HG03095 (cell line): Measurements from ENCODE around the gene GLRX.

ENCODE experiments used
- ATAC-seq: cut with Tn5 transposase; IDR thresholded peaks from one replicate; pipeline ENCODE4 v1.9.1; 2021; ENCODE audit warnings: moderate library complexity; ENCODE audit not compliant: unreplicated experiment

GLRX gene

DNA sequence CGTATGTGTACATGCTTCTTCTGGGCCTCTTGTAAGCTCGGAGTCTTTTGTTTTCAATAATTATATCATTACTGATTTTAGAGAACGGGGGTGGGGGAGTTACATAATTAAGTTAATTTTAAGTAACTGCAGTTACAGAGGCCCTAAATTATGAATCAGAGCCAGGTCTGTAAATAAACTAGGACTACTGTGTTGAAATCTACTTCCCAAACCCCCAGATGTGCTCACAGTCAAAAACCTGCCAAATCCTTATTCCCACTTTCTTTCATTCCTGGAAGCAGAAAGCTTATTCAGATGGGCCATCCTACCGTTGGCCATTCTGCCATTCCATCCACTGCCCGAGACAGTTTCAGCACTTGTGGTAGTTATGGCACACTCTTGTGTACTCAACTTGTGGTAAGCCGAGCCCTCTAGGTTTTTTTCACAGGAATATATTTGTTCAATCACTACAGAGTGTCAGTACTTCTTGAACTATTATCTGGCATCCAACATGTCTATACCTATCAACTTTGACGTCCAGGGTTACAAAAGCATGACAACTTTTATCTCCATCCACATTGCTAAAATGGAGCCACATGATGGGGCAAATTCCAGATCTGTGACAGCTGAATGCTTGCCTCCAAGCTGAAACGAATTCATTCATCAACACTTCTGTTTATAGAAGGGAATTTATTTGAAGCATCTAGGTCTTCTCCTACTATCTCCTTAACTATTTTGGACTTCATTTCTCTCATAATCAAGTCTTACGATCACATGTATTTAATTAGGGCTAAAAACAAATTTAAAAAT lies 37.8 kb downstream of the GLRX start:
- no peak for ATAC-seq

DNA sequence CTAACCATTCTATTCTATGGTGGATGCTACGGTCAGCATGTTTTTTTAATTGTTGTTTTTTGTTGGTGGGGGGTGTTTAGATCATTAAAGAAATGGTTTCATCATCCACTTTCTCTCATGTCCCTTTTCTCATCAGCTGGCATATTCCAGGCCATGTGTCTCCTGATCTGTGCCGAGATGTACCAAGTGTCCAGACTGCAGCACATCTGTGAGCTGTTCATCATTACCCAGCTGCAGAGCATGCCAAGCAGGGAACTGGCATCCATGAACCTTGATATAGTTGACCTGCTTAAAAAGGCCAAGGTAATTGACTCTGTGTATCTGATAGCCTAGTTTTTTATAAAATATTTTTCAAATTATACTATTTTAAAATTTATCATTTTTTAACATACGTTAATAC lies 38.9 kb downstream of the GLRX start:
- ATAC-seq: no peak

DNA sequence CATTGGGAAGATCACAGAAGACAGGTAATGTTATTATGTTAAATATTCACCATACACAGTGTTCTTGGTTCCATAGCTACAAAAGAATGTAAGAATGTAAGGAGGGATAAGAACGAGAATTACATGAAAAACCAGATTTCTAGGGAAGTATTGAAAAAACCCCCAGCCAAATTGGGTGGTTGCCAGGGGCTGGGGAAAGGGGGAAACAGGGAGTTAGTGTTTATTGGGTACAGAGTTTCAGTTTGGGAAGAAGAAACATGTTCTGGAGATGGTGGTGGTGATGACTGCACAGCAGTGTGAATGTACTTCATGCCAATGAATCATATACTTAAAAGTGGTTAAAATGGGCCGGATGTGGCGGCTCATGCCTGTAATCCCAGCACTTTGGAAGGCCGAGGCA lies 40.3 kb downstream of the GLRX start:
- ATAC-seq: no peak

DNA sequence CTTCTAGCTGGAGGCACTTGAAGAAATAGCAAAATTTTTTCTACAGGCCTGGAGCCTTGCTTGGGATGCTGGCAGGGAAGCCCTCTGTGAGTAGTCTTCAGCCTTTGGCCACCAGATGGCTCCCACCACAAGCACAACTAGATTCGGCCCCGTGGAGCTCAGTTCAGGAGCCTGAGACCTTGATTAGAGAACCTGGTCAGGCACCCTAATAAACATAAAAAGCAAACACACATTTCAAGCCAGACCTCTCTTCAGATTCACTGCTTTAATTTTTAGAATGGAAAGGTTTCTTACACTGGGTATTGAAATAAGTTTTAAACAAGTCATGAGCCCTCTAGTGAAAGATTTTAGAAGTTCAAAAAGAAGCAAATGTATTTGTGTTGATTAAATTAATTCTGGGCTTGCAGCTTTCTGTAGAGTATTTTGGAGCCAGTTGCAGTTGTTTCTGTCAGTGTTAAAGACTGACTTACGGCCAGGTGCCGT lies 41.4 kb downstream of the GLRX start:
- peak; percentile 94 for ATAC-seq

DNA sequence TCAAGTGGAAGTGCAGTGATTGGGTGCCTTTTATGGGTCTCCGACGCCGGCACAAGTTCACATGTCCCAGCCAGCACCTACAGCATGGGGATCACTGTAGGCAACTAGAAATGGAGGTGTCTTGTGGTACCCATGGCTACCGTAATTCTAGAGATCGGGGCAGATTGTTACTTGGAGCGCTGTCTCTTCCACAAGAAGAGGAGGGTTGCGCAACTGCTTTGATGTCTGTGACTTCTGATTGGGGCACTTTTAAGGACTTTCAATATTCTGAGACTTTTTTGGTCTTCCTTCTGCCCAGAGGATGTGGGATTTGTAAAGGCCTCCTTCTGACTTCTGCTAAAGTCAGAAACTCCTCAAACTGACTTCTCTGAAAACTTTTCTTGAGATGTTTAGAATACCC lies 41.9 kb downstream of the GLRX start:
- ATAC-seq: no peak

DNA sequence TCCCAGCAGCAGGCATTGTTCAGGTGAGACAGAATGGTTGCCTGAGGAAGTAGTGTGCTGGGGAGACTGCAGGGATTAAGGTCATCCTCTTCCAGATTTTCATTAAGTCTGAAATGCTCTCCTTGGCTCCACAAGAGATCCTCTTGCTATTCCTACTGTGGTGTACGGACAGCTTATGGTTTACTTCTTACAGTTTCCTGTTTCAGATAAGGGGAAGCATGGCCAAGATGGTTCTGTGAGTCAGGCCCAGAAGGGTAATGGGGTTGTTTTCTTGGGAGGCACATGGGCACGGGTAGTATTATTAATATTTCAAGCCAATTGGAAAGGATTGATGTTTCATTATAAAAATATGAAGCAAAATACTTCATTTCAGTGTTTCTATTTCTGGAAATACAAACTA lies 42.9 kb downstream of the GLRX start:
- no peak for ATAC-seq

DNA sequence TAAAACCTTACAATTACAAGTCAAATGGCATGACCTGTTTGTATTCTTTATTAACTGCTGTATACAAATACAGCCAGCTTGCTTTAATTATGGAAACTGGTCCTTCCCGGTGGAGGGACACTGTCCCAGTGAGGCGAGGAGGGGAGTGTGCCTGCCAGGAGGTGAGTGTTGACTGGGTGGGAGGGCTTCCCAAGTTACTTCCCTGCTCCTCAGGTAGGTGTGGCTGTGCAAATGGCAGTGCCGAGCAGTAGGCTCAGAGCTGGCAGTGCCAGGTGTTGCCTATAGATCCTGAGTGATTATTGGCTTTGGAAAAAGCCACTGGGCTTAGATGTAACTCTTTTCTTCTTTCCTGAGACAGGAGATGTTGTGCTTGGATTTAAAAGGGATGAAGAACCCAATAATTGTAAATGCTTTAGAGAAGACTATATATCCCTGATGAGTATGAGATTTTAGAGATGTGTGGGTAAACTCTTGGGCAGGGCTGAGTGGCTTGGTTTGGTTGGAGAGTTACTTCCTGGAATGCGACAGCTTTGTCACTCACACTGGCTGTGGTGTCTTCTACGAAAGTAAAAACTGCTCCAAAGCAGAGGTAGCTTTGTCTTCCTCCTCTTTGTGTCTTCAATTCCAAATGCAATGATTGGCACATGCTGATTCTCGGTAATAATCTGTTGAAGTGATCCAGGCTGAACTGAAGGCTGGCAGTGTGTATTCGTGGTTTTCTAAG lies 43.7 kb downstream of the GLRX start:
- ATAC-seq: no peak

DNA sequence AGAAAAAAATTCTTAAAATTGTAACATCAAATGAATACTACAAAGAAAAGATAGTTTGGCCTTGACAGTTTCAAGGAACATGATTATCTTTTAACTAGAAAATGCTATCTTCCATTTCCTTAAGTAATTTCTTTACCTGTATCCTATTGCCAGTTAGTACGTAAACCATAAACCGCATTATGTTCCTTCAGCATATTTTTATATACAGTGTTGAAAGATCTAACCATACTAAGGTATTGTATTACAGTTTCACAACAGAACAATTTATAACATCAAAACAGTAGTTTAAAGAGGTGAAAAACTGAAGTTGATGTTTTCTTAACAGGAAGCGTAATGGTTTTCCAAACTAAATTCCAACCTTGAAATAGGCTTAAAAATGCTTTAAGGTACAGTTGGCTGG lies 45.1 kb downstream of the GLRX start:
- ATAC-seq: no peak

DNA sequence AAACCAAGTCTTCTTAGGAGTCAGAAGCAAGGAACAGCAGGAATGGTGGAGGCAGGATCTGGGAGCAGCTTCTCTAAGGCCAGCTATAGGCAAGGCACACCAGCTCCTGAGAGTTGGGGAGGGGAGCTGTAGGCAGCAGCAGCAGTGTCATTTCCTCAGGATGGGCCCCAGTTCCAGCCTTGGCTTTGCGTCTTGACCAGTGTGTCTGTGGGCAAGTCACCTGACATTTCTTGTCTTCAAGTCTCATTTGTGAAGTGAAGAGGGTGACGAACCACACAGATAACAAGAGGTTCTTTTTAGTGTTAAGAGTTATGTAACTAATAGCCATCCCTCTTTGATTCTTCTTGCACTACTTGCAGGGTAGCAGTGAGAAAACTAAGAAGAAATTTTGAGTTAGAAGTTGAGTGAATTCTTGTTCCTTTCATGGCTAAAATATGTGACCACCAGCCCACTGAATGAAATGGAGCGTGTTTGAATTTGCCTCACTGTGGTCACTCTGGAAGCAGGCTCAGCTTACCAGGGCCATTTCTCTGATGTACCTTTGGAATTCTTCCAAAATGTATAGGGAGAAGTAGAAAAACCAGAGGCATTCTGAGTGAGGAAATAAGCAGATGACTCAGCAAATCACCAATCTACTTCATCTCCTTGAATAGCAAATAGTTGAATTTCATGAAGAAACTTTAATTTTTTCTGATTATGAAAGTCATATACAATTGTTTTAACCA lies 49.0 kb downstream of the GLRX start:
- no peak for ATAC-seq

DNA sequence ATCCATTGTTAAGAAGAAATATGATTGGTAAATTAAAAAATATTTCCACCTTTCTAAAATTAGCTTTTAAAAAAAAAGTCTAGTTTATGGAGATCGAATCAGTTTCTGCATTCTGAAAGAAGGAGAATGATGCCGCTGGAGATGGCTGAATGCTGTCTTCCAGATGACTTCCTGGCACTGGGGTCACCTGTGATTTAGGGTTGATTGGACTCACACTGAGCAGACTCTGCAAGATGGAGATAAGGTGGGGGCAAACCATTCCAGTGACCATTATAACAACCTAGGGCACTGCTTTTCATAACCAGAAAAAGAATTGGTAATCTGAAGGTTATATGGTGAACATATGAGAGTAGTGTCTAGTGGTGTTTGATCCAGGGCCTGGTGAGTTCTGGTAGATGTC lies 50.6 kb downstream of the GLRX start:
- ATAC-seq: no peak

DNA sequence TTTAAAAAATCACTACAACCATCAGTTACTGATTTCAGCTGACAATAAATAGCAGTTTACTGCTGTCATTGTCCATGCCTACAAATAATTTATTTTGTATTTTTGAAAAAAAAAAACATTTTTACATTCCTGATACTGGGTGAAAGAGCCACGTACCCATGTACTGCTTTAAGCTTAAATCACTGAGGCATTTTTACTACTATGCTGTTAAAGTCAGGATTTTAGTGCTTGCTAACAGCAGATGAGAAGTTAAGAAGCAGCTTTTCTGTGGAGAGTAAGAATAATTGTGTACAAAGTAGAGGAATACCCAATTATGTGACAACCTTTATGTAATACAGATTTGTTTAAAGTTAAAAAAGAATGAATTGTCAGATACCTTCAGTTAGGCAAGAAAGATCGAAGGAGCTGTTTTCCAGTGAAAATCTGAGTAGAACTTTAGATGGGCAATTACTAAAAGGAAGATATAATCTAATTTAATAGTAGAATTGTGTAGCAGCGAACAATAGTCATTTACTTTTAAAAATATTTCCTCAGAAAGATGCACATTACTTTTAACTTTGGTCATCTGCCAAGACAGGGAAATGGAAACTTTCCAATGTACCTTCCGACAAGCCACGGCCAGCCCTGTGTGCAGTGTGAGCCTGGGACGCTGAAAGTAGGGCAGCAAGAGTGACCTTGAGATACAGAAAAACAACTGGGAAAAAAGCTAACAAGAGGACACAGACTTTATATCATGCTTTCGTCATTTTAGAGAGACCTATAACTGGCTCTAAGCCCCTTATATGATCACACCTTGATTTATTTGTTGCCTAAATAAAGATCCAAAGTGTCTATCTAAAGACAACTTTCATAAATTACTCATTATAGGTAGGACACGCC lies 51.5 kb downstream of the GLRX start:
- ATAC-seq: no peak

DNA sequence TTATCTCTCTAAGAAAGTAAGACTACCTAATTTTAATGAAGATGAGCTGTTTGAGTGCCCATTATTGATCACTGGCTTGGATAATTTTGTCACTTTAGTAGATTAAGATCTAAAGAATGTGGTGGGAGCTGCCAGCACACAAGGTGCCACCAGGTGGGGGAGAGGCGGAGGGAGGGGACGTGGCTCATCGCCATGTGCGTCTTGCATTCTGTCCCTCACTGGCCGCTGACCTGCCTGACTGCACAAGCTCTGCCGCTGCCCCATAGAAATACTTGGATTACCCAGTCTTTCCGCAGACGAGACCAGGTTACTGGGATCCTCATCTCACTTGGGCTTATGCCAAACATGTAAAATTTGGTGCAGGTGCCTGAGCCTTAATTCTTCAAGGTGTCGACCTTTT lies 53.8 kb downstream of the GLRX start:
- ATAC-seq: no peak

DNA sequence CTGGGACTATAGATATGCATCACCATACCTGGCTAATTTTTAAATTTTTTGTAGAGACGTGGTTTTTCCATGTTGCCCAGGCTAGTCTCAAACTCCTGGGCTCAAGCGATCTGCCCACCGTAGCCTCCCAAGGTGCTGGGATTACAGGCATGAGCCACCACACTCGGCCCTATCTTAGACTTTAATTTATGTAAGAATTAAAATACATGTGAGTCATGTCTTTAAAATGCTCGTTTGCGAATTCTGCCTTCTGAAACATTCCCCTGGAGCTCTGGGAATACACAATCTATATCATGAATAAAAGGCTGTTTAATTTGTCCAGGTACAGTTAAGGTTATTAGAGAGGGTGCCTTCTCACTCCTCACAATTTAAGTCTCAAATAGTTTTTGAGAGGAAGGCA lies 58.6 kb downstream of the GLRX start:
- ATAC-seq: no peak
